ENCODE measurements around the gene NTM. TPM values are rescaled to one million over a fixed set of nuclear protein-coding genes. Genes with fewer than 3 reads are reported as not detected.

Gene NTM
- total RNA-seq, 6 donors from 2014 or later: 4.1 to 151 (median 115) TPM

GRCh38 chr11:131425285-131425684, 54.9 kb downstream of the NTM start:
- TF ChIP-seq POLR2A (IDR thresholded peaks at IDR 0.05) (no peak), EP300 (IDR thresholded peaks at IDR 0.05) (no peak), CTCF (IDR thresholded peaks at IDR 0.05) (no peak), POLR2AphosphoS5 (IDR thresholded peaks at IDR 0.05) (no peak)
- DNase-seq: no peak
- no peak for ATAC-seq (ENCODE audit: low FRiP score in 2 of 2)
- Histone ChIP-seq H3K9me3 (no peaks in the 10 kb centered on the region), H3K4me3 (no peak overlapping the region), H3K36me3 (no peaks in the 10 kb centered on the region), H3K27me3 (no peaks in the 10 kb centered on the region), H3K27ac (no peak overlapping the region), H3K4me1 (peaks cover 0 to 11% (median under 1%) of the 10 kb centered on the region in 4 donors)
- WGBS, 2 donors: 60 to 73% methylated on average over 5 of the region's 5 CpGs

- no peak for DNase-seq
- no peak for ATAC-seq (ENCODE audit: low FRiP score in 2 of 2)
- no peaks in the 10 kb centered on the region for H3K36me3 ChIP-seq
- no peak overlapping the region for H3K27ac ChIP-seq
- no peak for TF ChIP-seq POLR2A (IDR thresholded peaks at IDR 0.05)
- TF ChIP-seq POLR2AphosphoS5 (IDR thresholded peaks at IDR 0.05): no peak
- no peak for TF ChIP-seq CTCF (IDR thresholded peaks at IDR 0.05)
- no peak for TF ChIP-seq EP300 (IDR thresholded peaks at IDR 0.05)
- H3K4me3 ChIP-seq: no peak overlapping the region
- H3K4me1 ChIP-seq: peaks cover 0 to 5% (median 4%) of the 10 kb centered on the region in 4 donors
- no peaks in the 10 kb centered on the region for H3K27me3 ChIP-seq
- WGBS, 2 donors: 83 to 89% methylated on average over 5 of the region's 5 CpGs
- H3K9me3 ChIP-seq: no peaks in the 10 kb centered on the region
Observed at GRCh38 chr11:131428853-131429252, 58.4 kb downstream of the NTM start.

- DNase-seq (no peak), ATAC-seq (ENCODE audit: low FRiP score in 2 of 2) (peak in 1 of 2 donors; percentile 50)
- WGBS, 2 donors: 21 to 33% methylated on average over 4 to 11 of the region's 11 CpGs
- Histone ChIP-seq H3K27me3 (no peaks in the 10 kb centered on the region), H3K27ac (no peak overlapping the region), H3K4me3 (no peak overlapping the region), H3K36me3 (no peaks in the 10 kb centered on the region), H3K4me1 (peaks cover 0 to 5% (median 4%) of the 10 kb centered on the region in 4 donors), H3K9me3 (no peaks in the 10 kb centered on the region)
- TF ChIP-seq POLR2A (IDR thresholded peaks at IDR 0.05): no peak
- TF ChIP-seq CTCF (IDR thresholded peaks at IDR 0.05): no peak
- no peak for TF ChIP-seq POLR2AphosphoS5 (IDR thresholded peaks at IDR 0.05)
- no peak for TF ChIP-seq EP300 (IDR thresholded peaks at IDR 0.05)
Observed at GRCh38 chr11:131430473-131431208, 60.2 kb downstream of the NTM start.

- H3K9me3 ChIP-seq: peaks cover 0 to 4% (median 0%) of the 10 kb centered on the region in 4 donors
- ATAC-seq (ENCODE audit: low FRiP score in 2 of 2): no peak
- 59 to 82% methylated on average over 5 of the region's 5 CpGs for WGBS, 2 donors
Observed at GRCh38 chr11:131441051-131441810, 70.8 kb downstream of the NTM start.

More at GRCh38 chr11:131441051-131441810, 70.8 kb downstream of the NTM start:
- TF ChIP-seq POLR2A (IDR thresholded peaks at IDR 0.05) (no peak), POLR2AphosphoS5 (IDR thresholded peaks at IDR 0.05) (no peak), CTCF (IDR thresholded peaks at IDR 0.05) (no peak), EP300 (IDR thresholded peaks at IDR 0.05) (no peak)
- Histone ChIP-seq H3K36me3 (no peaks in the 10 kb centered on the region), H3K27ac (no peak overlapping the region), H3K4me1 (no peaks in the 10 kb centered on the region), H3K27me3 (no peaks in the 10 kb centered on the region), H3K4me3 (no peak overlapping the region)
- no peak for DNase-seq
